ENCODE data around the gene ADGRL1.

Gene ADGRL1

GRCh38 chr19:14164724-14165493 lies 41.1 kb downstream of the ADGRL1 start:
- H3K9me3 ChIP-seq (ENCODE audit: control insufficient read depth, insufficient read depth, low read length), result no peaks in the 10 kb centered on the region
- no peak overlapping the region for H3K9ac ChIP-seq (ENCODE audit: low read depth, low read length)
- peaks cover 60% of the 10 kb centered on the region for H3K36me3 ChIP-seq (ENCODE audit: control insufficient read depth, insufficient read depth, low read length)
- no peaks in the 10 kb centered on the region for H3K4me1 ChIP-seq (ENCODE audit: control insufficient read depth, insufficient read depth, low read length)
- no peak overlapping the region for H3K4me3 ChIP-seq (ENCODE audit: low read depth, low read length)
- H3K27me3 ChIP-seq (ENCODE audit: control insufficient read depth, insufficient read depth, low read length), result no peaks in the 10 kb centered on the region

- H3K27me3 ChIP-seq (ENCODE audit: control insufficient read depth, insufficient read depth, low read length), result no peaks in the 10 kb centered on the region
- H3K4me3 ChIP-seq (ENCODE audit: low read depth, low read length), result no peak overlapping the region
- no peaks in the 10 kb centered on the region for H3K4me1 ChIP-seq (ENCODE audit: control insufficient read depth, insufficient read depth, low read length)
- H3K9ac ChIP-seq (ENCODE audit: low read depth, low read length), result no peak overlapping the region
- H3K36me3 ChIP-seq (ENCODE audit: control insufficient read depth, insufficient read depth, low read length), result peaks cover 60% of the 10 kb centered on the region
- no peaks in the 10 kb centered on the region for H3K9me3 ChIP-seq (ENCODE audit: control insufficient read depth, insufficient read depth, low read length)
These were observed 41.9 kb downstream of the ADGRL1 start for GRCh38 chr19:14164082-14164481.

GRCh38 chr19:14162871-14163297 lies 43.1 kb downstream of the ADGRL1 start:
- Histone ChIP-seq H3K4me1 (ENCODE audit: control insufficient read depth, insufficient read depth, low read length) (no peaks in the 10 kb centered on the region), H3K4me3 (ENCODE audit: low read depth, low read length) (no peak overlapping the region), H3K27me3 (ENCODE audit: control insufficient read depth, insufficient read depth, low read length) (no peaks in the 10 kb centered on the region), H3K9me3 (ENCODE audit: control insufficient read depth, insufficient read depth, low read length) (no peaks in the 10 kb centered on the region), H3K9ac (ENCODE audit: low read depth, low read length) (no peak overlapping the region), H3K36me3 (ENCODE audit: control insufficient read depth, insufficient read depth, low read length) (peaks cover 62% of the 10 kb centered on the region)

- Histone ChIP-seq H3K36me3 (ENCODE audit: control insufficient read depth, insufficient read depth, low read length) (peaks cover 75% of the 10 kb centered on the region), H3K9me3 (ENCODE audit: control insufficient read depth, insufficient read depth, low read length) (no peaks in the 10 kb centered on the region), H3K9ac (ENCODE audit: low read depth, low read length) (no peak overlapping the region), H3K27me3 (ENCODE audit: control insufficient read depth, insufficient read depth, low read length) (no peaks in the 10 kb centered on the region), H3K4me3 (ENCODE audit: low read depth, low read length) (no peak overlapping the region), H3K4me1 (ENCODE audit: control insufficient read depth, insufficient read depth, low read length) (no peaks in the 10 kb centered on the region)
These were observed 44.7 kb downstream of the ADGRL1 start for GRCh38 chr19:14161305-14161704.

GRCh38 chr19:14160017-14160703 lies 45.8 kb downstream of the ADGRL1 start:
- no peaks in the 10 kb centered on the region for H3K4me1 ChIP-seq (ENCODE audit: control insufficient read depth, insufficient read depth, low read length)
- no peak overlapping the region for H3K9ac ChIP-seq (ENCODE audit: low read depth, low read length)
- H3K9me3 ChIP-seq (ENCODE audit: control insufficient read depth, insufficient read depth, low read length), result no peaks in the 10 kb centered on the region
- no peaks in the 10 kb centered on the region for H3K27me3 ChIP-seq (ENCODE audit: control insufficient read depth, insufficient read depth, low read length)
- no peak overlapping the region for H3K4me3 ChIP-seq (ENCODE audit: low read depth, low read length)
- peaks cover 87% of the 10 kb centered on the region for H3K36me3 ChIP-seq (ENCODE audit: control insufficient read depth, insufficient read depth, low read length)

- Histone ChIP-seq H3K36me3 (ENCODE audit: control insufficient read depth, insufficient read depth, low read length) (peaks cover 91% of the 10 kb centered on the region), H3K4me1 (ENCODE audit: control insufficient read depth, insufficient read depth, low read length) (no peaks in the 10 kb centered on the region)
These were observed 46.9 kb downstream of the ADGRL1 start for GRCh38 chr19:14159059-14159458.

GRCh38 chr19:14158276-14159023 lies 47.5 kb downstream of the ADGRL1 start:
- Histone ChIP-seq H3K36me3 (ENCODE audit: control insufficient read depth, insufficient read depth, low read length) (peaks cover 94% of the 10 kb centered on the region), H3K9me3 (ENCODE audit: control insufficient read depth, insufficient read depth, low read length) (no peaks in the 10 kb centered on the region), H3K9ac (ENCODE audit: low read depth, low read length) (no peak overlapping the region), H3K4me3 (ENCODE audit: low read depth, low read length) (no peak overlapping the region), H3K27me3 (ENCODE audit: control insufficient read depth, insufficient read depth, low read length) (no peaks in the 10 kb centered on the region), H3K4me1 (ENCODE audit: control insufficient read depth, insufficient read depth, low read length) (no peaks in the 10 kb centered on the region)

More at GRCh38 chr19:14159059-14159458, 46.9 kb downstream of the ADGRL1 start:
- Histone ChIP-seq H3K9ac (ENCODE audit: low read depth, low read length) (no peak overlapping the region), H3K27me3 (ENCODE audit: control insufficient read depth, insufficient read depth, low read length) (no peaks in the 10 kb centered on the region), H3K4me3 (ENCODE audit: low read depth, low read length) (no peak overlapping the region), H3K9me3 (ENCODE audit: control insufficient read depth, insufficient read depth, low read length) (no peaks in the 10 kb centered on the region)

GRCh38 chr19:14156971-14157717 lies 48.8 kb downstream of the ADGRL1 start:
- Histone ChIP-seq H3K36me3 (ENCODE audit: control insufficient read depth, insufficient read depth, low read length) (peaks cover 88% of the 10 kb centered on the region), H3K4me1 (ENCODE audit: control insufficient read depth, insufficient read depth, low read length) (no peaks in the 10 kb centered on the region), H3K4me3 (ENCODE audit: low read depth, low read length) (no peak overlapping the region), H3K9me3 (ENCODE audit: control insufficient read depth, insufficient read depth, low read length) (no peaks in the 10 kb centered on the region), H3K9ac (ENCODE audit: low read depth, low read length) (no peak overlapping the region), H3K27me3 (ENCODE audit: control insufficient read depth, insufficient read depth, low read length) (no peaks in the 10 kb centered on the region)

- Histone ChIP-seq H3K9me3 (ENCODE audit: control insufficient read depth, insufficient read depth, low read length) (no peaks in the 10 kb centered on the region), H3K4me1 (ENCODE audit: control insufficient read depth, insufficient read depth, low read length) (no peaks in the 10 kb centered on the region), H3K9ac (ENCODE audit: low read depth, low read length) (no peak overlapping the region), H3K4me3 (ENCODE audit: low read depth, low read length) (no peak overlapping the region), H3K36me3 (ENCODE audit: control insufficient read depth, insufficient read depth, low read length) (peaks cover 86% of the 10 kb centered on the region), H3K27me3 (ENCODE audit: control insufficient read depth, insufficient read depth, low read length) (no peaks in the 10 kb centered on the region)
These were observed 49.8 kb downstream of the ADGRL1 start for GRCh38 chr19:14156122-14156521.

GRCh38 chr19:14155371-14155770 lies 50.6 kb downstream of the ADGRL1 start:
- Histone ChIP-seq H3K36me3 (ENCODE audit: control insufficient read depth, insufficient read depth, low read length) (peaks cover 82% of the 10 kb centered on the region), H3K9ac (ENCODE audit: low read depth, low read length) (no peak overlapping the region), H3K27me3 (ENCODE audit: control insufficient read depth, insufficient read depth, low read length) (no peaks in the 10 kb centered on the region), H3K4me1 (ENCODE audit: control insufficient read depth, insufficient read depth, low read length) (no peaks in the 10 kb centered on the region), H3K4me3 (ENCODE audit: low read depth, low read length) (no peak overlapping the region), H3K9me3 (ENCODE audit: control insufficient read depth, insufficient read depth, low read length) (no peaks in the 10 kb centered on the region)

- Histone ChIP-seq H3K9ac (ENCODE audit: low read depth, low read length) (no peak overlapping the region), H3K4me1 (ENCODE audit: control insufficient read depth, insufficient read depth, low read length) (peaks cover 9% of the 10 kb centered on the region), H3K4me3 (ENCODE audit: low read depth, low read length) (no peak overlapping the region), H3K36me3 (ENCODE audit: control insufficient read depth, insufficient read depth, low read length) (peaks cover 55% of the 10 kb centered on the region), H3K27me3 (ENCODE audit: control insufficient read depth, insufficient read depth, low read length) (no peaks in the 10 kb centered on the region), H3K9me3 (ENCODE audit: control insufficient read depth, insufficient read depth, low read length) (no peaks in the 10 kb centered on the region)
These were observed 53.3 kb downstream of the ADGRL1 start for GRCh38 chr19:14152713-14153112.

Measured in iPS-15b (cell line).